ENCODE data around the gene KRT38.

KRT38 gene

DNA sequence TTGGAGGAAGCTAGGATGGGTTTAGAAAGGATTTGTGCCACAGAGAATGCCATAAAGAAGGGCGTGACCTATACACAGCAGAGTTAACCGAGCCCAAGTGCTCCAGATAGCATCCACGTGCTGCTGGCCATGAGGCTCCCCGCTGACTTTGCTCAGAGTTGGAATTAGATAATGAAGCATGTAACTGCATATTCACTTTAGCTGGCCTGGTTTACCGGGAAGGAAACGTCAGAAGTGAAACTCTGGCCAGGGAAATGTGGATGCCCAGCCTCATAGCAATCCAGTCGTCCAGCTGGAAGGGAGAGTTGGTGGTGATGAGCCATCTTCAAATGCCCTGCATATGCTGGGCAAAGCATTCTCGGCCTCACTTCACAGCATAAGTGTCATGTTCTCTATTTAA is 34.1 kb upstream of the KRT38 start:
- DNase-seq (ENCODE audit: insufficient read length, low spot score) (no peak), FAIRE-seq (no peak)
- no peak for TF ChIP-seq CTCF (IDR thresholded peaks at IDR 0.05; ENCODE audit: insufficient read depth, missing control alignments)

DNA sequence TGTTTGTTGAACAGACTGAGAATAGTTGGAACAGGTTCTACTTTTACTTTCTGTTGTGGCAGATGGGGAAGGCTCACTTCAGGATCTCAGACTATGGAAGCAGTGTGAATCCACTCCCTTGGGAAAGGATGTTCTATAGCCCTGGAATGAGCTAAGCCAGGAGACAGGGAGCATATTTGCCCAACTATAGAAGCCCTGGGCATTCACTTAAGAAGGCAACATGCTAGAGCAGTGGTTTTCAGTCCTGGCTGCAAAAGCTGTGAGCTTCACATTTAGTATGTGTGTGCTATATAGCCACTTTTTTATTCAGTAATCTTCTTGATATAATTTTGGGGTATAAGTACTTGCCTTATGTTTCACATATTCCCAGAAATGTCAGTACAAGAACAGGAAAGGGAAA is 27.6 kb upstream of the KRT38 start:
- FAIRE-seq: no peak
- TF ChIP-seq CTCF (IDR thresholded peaks at IDR 0.05; ENCODE audit: insufficient read depth, missing control alignments): no peak
- no peak for DNase-seq (ENCODE audit: insufficient read length, low spot score)

DNA sequence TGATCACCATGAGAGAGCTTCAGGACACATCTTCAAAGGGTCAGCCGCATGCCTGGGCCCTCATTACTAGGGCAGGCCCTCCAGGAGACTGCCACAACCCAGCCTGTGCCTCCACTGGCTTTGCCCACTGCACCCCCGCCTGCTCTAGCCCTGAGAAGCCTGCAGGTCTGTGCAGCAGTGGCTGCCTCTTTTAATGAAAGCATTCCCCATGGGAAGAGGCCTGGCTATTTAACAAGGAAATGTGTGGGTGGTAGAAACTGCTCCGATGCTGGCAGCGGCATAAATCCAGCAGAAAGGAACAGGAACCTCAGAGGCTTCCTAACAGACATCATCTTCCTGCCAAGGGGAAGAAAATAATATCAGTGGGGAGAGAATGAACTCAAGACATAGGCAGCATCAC is 26.8 kb upstream of the KRT38 start:
- no peak for TF ChIP-seq CTCF (IDR thresholded peaks at IDR 0.05; ENCODE audit: insufficient read depth, missing control alignments)
- DNase-seq (ENCODE audit: insufficient read length, low spot score) (no peak), FAIRE-seq (no peak)

DNA sequence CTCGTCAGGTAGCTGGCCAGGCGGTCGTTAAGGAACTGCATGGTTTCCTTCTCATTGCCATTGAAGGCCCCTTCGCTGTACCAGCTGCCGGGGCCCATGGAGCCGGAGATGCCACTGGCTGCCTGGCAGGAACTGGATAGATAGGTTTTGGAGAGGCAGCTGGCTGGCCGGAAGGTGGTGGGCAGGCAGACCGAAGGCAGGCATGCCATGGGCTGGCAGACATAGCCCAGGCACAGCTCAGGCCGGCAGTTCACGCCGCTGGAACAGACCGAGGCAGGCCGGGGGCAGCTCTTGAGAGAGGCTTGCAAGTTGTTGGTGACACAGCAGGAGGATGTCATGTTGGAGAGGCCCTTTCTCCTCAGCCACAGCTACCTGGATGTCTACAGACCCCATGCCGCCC is 26.2 kb upstream of the KRT38 start, which contains the start of gene KRT32:
Gene KRT32, minus strand, starts transcription at position 399 of the 400 bp plus-strand sequence. Its CDS starts 61 bp downstream, at position 338.
- no peak for FAIRE-seq
- no peak for TF ChIP-seq CTCF (IDR thresholded peaks at IDR 0.05; ENCODE audit: insufficient read depth, missing control alignments)
- no peak for DNase-seq (ENCODE audit: insufficient read length, low spot score)

- DNase-seq (ENCODE audit: insufficient read length, low spot score): no peak
- no peak for TF ChIP-seq CTCF (IDR thresholded peaks at IDR 0.05; ENCODE audit: insufficient read depth, missing control alignments)
- FAIRE-seq: no peak
These were observed 23.9 kb upstream of the KRT38 start for GRCh38 chr17:41464682-41465081.

DNA sequence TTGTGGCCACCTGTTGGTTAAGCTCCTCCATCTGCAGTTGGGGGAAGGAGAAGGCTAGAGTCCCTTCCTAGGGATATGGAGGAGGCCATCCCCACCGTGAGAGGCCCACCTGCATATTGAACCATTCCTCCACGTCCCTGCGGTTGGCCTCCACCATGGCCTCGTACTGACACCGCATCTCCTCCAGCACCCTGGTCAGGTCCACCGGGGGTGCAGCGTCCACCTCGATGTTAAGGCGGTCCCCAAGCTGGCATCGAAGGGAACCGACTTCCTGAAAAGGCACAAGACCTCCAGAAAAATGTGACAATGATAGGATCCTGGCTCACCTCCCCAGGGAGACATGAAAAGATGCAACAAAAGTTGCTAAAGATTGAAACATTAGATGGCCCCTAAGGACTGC is 23.4 kb upstream of the KRT38 start:
- TF ChIP-seq CTCF (IDR thresholded peaks at IDR 0.05; ENCODE audit: insufficient read depth, missing control alignments): no peak
- FAIRE-seq (no peak), DNase-seq (ENCODE audit: insufficient read length, low spot score) (no peak)

DNA sequence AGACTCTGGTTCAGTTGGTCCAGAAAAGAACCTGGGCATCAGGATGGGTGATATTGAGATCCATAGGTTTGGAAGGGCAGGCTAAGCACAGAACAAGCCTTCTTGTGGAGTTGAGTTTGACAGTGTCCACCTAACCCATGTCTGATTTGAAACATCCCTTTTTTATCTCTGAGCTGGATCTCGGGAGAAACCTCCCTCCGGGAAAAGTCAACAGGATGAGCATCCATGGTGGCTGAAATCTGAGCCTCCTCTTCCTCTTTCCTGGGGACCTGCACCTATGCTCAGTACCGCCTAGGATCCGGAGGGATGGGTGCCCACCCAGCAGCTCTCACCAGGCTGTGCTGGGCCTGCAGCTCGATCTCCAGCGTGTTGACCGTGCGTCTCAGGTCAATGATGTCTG is 23.0 kb upstream of the KRT38 start:
- DNase-seq (ENCODE audit: insufficient read length, low spot score) (no peak), FAIRE-seq (no peak)
- TF ChIP-seq CTCF (IDR thresholded peaks at IDR 0.05; ENCODE audit: insufficient read depth, missing control alignments): no peak

Measured in D721Med (cell line).